HG03432 (cell line): Measurements from ENCODE around the gene MCCC1.

Experiments
- ATAC-seq: cut with Tn5 transposase; IDR thresholded peaks from one replicate; pipeline ENCODE4 v1.9.1; 2021; ENCODE audit warnings: mild to moderate bottlenecking, moderate library complexity; ENCODE audit not compliant: unreplicated experiment

The MCCC1 gene

GRCh38 chr3:183058351-183058750, 40.9 kb downstream of the MCCC1 start:
- ATAC-seq, result no peak

- no peak for ATAC-seq
These were observed 48.6 kb downstream of the MCCC1 start for GRCh38 chr3:183050706-183051105.

- no peak for ATAC-seq
These were observed 52.4 kb downstream of the MCCC1 start for GRCh38 chr3:183046883-183047282.

- peak; percentile 99 for ATAC-seq
These were observed 54.6 kb downstream of the MCCC1 start for GRCh38 chr3:183044547-183045229.

GRCh38 chr3:183038757-183039156, 60.5 kb downstream of the MCCC1 start:
- ATAC-seq, result no peak

- ATAC-seq, result peak; percentile 65
These were observed 61.1 kb downstream of the MCCC1 start for GRCh38 chr3:183038221-183038620.

GRCh38 chr3:183033746-183034145, 65.5 kb downstream of the MCCC1 start:
- no peak for ATAC-seq

GRCh38 chr3:183032880-183033555, 66.3 kb downstream of the MCCC1 start:
- no peak for ATAC-seq

GRCh38 chr3:183031826-183032225, 67.5 kb downstream of the MCCC1 start:
- no peak for ATAC-seq

GRCh38 chr3:183028416-183028815, 70.9 kb downstream of the MCCC1 start:
- no peak for ATAC-seq

GRCh38 chr3:183027276-183027675, 72.0 kb downstream of the MCCC1 start:
- ATAC-seq, result no peak

GRCh38 chr3:183022936-183023516, 76.3 kb downstream of the MCCC1 start:
- ATAC-seq, result no peak

GRCh38 chr3:183018421-183019192, 80.7 kb downstream of the MCCC1 start:
- no peak for ATAC-seq

- ATAC-seq, result no peak
These were observed 84.1 kb downstream of the MCCC1 start for GRCh38 chr3:183015185-183015584.

GRCh38 chr3:183013856-183014255, 85.4 kb downstream of the MCCC1 start:
- ATAC-seq, result no peak

- no peak for ATAC-seq
These were observed 86.2 kb downstream of the MCCC1 start for GRCh38 chr3:183013074-183013473.

- no peak for ATAC-seq
These were observed 90.5 kb downstream of the MCCC1 start for GRCh38 chr3:183008800-183009199.

- ATAC-seq, result no peak
These were observed 91.0 kb downstream of the MCCC1 start for GRCh38 chr3:183008303-183008702.

GRCh38 chr3:183006396-183007002, 92.8 kb downstream of the MCCC1 start:
- ATAC-seq, result no peak

GRCh38 chr3:182999767-183000166, 99.5 kb downstream of the MCCC1 start:
- no peak for ATAC-seq
